HG03066 (cell line): ENCODE measurements around the gene ATP6V1F.

ENCODE experiments used
- ATAC-seq: cut with Tn5 transposase; IDR thresholded peaks from one replicate; pipeline ENCODE4 v1.9.1; 2021; ENCODE audit warnings: low read depth; ENCODE audit not compliant: unreplicated experiment

ATP6V1F gene

GRCh38 chr7:128881458-128882125 lies 18.9 kb downstream of the ATP6V1F start:
- ATAC-seq = no peak

GRCh38 chr7:128882134-128882533 lies 19.5 kb downstream of the ATP6V1F start:
- no peak for ATAC-seq

GRCh38 chr7:128883622-128884448 lies 21.2 kb downstream of the ATP6V1F start:
- no peak for ATAC-seq

GRCh38 chr7:128884561-128885369 lies 22.1 kb downstream of the ATP6V1F start:
- ATAC-seq = no peak

GRCh38 chr7:128885370-128886187 lies 22.9 kb downstream of the ATP6V1F start:
- no peak for ATAC-seq

GRCh38 chr7:128886391-128887168 lies 23.9 kb downstream of the ATP6V1F start:
- ATAC-seq = no peak

GRCh38 chr7:128887169-128888038 lies 24.7 kb downstream of the ATP6V1F start:
- ATAC-seq = no peak

- ATAC-seq = no peak
These were observed 25.5 kb downstream of the ATP6V1F start for GRCh38 chr7:128888039-128888755.

GRCh38 chr7:128888756-128889095 lies 26.1 kb downstream of the ATP6V1F start:
- ATAC-seq = no peak

- ATAC-seq = no peak
These were observed 26.5 kb downstream of the ATP6V1F start for GRCh38 chr7:128889121-128889520.

GRCh38 chr7:128890306-128891109 lies 27.9 kb downstream of the ATP6V1F start:
- ATAC-seq = no peak

- no peak for ATAC-seq
These were observed 28.7 kb downstream of the ATP6V1F start for GRCh38 chr7:128891110-128891941.

GRCh38 chr7:128891942-128892269 lies 29.2 kb downstream of the ATP6V1F start:
- ATAC-seq = no peak

- ATAC-seq = no peak
These were observed 30.0 kb downstream of the ATP6V1F start for GRCh38 chr7:128892521-128893250.

GRCh38 chr7:128893251-128894100 lies 30.8 kb downstream of the ATP6V1F start:
- no peak for ATAC-seq
